AG09319 (cell line): ENCODE measurements around the gene HEXD.

Experiments
- DNase-seq: peaks from one replicate; pipeline ENCODE4 v3.0.0-alpha.2; 2010; ENCODE audit warnings: low read depth; ENCODE audit errors: extremely low read depth
- TF ChIP-seq, protein P1 (sequence below): IDR thresholded peaks from 2 replicates; pipeline ENCODE4 v1.5.1; 2011; ENCODE audit warnings: low read depth, mild to moderate bottlenecking, inconsistent platforms, low read length, moderate library complexity

Gene HEXD

DNA sequence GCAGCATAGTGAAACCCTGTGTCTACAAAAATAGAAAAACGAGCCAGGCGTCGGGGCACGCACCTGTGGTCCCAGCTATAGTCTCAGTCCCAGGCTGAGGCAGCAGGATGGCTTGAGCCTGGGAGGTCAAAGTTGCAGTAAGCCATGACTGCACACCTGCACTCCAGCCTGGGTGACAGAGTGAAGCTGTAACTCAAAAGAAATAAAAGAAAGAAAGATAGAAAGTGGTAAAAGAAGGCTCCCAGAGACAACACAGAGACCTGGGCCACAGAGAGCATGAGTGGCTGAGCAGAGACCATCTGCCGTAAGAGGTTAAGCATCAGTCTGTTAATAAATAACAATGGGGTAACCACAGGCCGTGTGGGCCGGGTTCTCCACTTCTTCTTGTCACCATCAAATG lies 15.3 kb upstream of the HEXD start:
- TF ChIP-seq, protein P1, sequence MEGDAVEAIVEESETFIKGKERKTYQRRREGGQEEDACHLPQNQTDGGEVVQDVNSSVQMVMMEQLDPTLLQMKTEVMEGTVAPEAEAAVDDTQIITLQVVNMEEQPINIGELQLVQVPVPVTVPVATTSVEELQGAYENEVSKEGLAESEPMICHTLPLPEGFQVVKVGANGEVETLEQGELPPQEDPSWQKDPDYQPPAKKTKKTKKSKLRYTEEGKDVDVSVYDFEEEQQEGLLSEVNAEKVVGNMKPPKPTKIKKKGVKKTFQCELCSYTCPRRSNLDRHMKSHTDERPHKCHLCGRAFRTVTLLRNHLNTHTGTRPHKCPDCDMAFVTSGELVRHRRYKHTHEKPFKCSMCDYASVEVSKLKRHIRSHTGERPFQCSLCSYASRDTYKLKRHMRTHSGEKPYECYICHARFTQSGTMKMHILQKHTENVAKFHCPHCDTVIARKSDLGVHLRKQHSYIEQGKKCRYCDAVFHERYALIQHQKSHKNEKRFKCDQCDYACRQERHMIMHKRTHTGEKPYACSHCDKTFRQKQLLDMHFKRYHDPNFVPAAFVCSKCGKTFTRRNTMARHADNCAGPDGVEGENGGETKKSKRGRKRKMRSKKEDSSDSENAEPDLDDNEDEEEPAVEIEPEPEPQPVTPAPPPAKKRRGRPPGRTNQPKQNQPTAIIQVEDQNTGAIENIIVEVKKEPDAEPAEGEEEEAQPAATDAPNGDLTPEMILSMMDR = no peak
- no peak for DNase-seq

DNA sequence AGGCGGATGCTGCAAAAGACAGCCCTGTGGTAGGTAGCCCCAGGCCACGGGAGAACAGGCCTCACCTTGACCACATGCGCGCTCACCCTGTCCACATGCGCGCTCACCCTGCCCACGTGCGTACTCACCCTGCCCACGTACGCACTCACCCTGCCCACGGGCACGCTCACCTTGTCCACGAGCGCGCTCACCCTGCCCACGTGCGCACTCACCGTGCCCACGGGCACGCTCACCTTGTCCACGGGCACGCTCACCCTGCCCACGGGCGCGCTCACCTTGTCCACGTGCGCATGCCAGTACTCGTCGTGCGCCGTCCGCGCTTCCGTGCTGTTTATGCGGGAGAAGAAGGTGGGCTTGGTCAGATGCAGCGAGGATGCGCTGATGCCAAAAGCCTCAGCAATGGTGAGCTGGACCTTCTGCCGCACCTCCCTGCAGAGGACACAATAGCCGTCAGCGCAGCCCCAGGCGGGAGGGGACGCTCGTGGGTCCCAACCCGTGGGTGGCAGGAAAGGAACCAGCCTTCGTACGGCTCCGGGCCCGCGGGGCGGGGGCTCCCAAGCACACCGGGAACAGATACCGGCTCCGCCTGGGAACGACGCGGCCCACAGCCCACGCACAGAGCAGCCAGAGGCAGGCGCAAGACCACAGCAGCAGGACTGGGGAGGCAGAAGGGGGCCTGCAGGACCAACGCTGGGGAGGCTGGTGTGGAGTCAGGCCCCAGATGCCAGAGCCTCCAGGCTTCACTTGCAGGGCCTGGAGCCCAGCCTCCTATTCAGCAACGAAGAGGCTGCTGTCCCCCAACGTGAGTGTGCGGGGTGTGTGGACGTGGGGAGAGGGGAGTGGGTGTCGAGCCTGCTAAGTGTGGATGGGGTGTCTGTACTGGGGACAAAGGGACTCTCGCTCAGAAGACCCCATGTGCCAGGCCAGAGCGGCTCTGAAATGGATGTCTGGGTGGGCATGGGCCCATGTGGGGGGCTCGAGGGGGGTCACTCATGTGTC lies 14.2 kb upstream of the HEXD start:
- TF ChIP-seq, protein P1 = no peak
- DNase-seq = no peak

DNA sequence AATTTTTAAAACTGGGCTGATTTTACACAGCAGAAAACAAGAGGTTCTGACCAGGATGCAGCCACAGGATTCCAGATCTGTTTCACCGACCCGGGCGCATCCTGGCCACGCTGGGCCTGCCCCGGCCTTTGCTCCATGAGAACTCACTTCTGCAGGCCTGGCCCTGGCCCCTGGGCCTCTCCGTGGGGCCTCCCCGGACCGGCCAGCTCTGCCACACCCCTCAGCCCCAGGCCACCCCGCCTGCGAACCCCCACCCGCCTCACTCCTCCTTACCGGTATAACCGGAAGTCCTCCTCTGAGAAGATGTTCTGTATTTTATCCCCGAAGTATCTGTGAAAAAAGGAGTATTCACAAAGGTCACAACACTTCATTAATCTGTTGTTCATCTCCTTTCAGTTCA lies 13.1 kb upstream of the HEXD start:
- TF ChIP-seq, protein P1 = no peak
- no peak for DNase-seq

DNA sequence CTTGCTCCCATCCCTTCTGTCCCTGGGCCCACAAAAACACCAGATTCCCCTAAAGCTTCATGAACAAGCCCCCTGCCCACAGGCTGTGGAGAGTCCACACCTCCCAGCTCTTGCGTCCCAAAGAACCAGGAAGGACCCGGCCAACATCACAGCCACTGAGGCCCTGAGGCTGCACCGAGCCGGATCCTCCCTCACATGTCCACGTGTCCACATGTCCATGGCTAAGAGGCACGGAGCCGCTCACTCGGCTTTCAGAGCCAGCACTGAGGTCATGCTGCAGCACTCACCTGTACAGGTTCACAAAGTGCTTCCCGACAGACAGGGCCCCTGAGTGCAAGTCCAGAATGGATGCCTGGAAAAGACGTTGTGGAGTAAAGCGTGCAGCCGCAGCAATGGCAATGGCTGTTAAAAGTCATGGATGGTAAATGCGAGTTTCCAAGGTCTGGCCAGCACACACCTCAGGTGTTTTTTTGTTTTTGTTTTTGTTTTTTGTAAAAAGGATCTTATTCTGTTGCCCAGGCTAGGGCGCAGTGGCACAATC lies 11.9 kb upstream of the HEXD start:
- no peak for DNase-seq
- TF ChIP-seq, protein P1 = no peak

DNA sequence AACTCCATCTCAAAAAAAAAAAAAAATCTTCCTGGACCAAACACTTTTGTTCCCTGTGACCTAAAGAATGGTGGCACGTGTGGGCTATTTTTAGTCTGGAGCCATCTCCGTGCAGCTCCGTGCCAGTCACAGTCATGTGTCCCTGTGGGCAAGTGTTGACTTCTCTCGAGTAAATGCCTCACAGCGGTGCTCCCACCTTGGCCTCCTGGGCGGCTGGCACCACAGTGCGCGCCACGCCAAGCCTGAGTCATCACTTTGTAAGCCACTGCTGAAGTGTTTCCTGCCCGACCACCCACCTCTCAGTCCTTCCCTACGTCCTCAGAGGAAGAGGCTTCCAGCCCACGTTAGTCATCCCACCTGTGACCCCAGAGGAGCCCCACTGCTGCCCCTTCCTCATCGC lies 10.9 kb upstream of the HEXD start:
- TF ChIP-seq, protein P1 = no peak
- no peak for DNase-seq

DNA sequence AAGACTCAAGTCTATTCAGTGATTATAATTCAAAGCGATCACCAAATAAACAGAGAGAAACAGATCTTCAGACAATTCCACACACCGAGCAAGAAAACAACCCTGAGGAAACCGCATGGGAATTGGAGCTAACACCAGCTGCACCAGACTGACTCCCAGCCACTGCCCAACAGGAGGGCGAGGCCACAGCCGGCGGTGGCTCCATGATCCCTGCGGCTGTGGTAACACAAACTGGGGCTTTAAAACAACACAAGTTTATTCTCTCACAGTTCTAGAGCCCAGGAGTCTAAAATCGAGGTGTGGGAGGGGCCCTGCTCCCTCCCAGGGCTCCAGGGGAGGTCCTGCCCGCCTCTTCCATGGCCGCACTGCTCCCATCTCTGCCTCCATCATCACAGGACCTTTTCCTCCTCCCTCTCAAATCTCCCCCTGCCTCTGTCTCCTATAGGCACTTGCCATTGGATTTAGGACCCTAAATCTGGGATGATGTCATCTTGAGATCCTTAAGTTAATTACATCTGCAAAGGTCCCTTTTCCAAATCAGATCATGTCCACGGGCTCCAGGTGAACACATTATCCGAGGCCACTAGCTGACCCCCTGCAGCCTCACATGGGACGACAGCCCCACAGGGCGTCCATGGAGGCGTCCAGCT lies 9.7 kb upstream of the HEXD start:
- TF ChIP-seq, protein P1 = no peak
- no peak for DNase-seq

DNA sequence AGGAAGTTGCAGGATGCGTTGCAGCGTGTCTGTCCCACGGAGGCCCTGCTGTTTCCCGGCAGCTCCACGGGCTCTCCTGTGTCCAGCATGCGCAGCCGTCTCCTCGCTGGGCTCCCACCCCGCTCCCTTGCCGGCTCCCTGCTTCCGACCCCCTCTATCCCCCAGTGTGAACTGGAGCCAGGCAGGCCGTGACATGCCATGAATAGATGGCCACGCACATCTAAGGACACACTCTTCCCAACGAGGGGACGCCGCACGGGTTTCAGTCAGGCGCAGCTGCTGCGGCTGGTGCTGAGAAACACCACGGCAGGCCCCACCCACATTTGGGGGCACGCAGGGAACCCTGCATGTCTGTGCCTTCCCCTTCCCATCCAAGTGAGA lies 9.2 kb upstream of the HEXD start:
- TF ChIP-seq, protein P1 = no peak

More for the DNA sequence above, 9.2 kb upstream of the HEXD start:
- DNase-seq = no peak
